Body of pancreas (tissue), 4 donors: ENCODE data around the gene ACLY. TPM values are rescaled to one million over a fixed set of nuclear protein-coding genes. Genes with fewer than 3 reads are reported as not detected.

Source experiments
- ATAC-seq: fragments of 150-250 bp; one replicate; pipeline ENCODE4 v1.9.1; 2016
- DNase-seq, 4 donors: peaks; one replicate each; pipeline ENCODE4 v3.0.0-alpha.2; 2019
- H3K27ac ChIP-seq, 4 donors: fragments of 200-600 bp; sonication (generic); 1 replicate in 3 of 4; 2 replicates in 1 of 4; pipeline versions ENCODE4 v1.5.1 to v1.6.1; 2016 to 2019; ENCODE audit warnings: mild to moderate bottlenecking in 1 of 4, mixed read lengths in 1 of 4, moderate library complexity in 1 of 4
- H3K27me3 ChIP-seq, 2 donors: fragments of 200-600 bp; sonication (generic); one replicate each; pipeline ENCODE4 v1.6.0; 2016; ENCODE audit warnings: mild to moderate bottlenecking in 1 of 2
- H3K36me3 ChIP-seq, 2 donors: fragments of 200-600 bp; sonication (generic); replicated peaks in 1 of 2; 2 replicates each; pipeline ENCODE4 v1.5.1; 2016; ENCODE audit warnings: low read depth in 2 of 2; ENCODE audit not compliant: insufficient read depth in 1 of 2
- H3K4me1 ChIP-seq: fragments of 200-600 bp; sonication (generic); one replicate; pipeline ENCODE4 v1.6.0; 2016
- H3K4me3 ChIP-seq, 2 donors: fragments of 200-600 bp; sonication (generic); 1 replicate in 1 of 2; 2 replicates in 1 of 2; pipeline ENCODE4 v1.5.1; 2016 to 2019
- H3K9me3 ChIP-seq, 3 donors: fragments of 200-600 bp; sonication (generic); 1 replicate in 2 of 3; 2 replicates in 1 of 3; pipeline ENCODE4 v1.5.1; 2016
- CTCF ChIP-seq, 7 experiments: fragments of 450-650 bp in 4 of 7; fragments of 200-600 bp in 3 of 7; sonication (generic) in 3 of 7; IDR thresholded peaks; one replicate each; pipeline ENCODE4 v1.5.1; 2016 to 2019; ENCODE audit warnings: antibody characterized with exemption in 7 of 7
- POLR2A ChIP-seq, 3 donors: fragments of 450-650 bp; IDR thresholded peaks; one replicate each; pipeline ENCODE4 v1.6.1; 2016; ENCODE audit warnings: antibody characterized with exemption in 3 of 3, mild to moderate bottlenecking in 2 of 3
- WGBS, 2 donors: methylation state at CpG; one replicate each; pipeline ENCODE4 v1.1.5; 2017; 5-methylcytosine and 5-hydroxymethylcytosine counted together
- intact Hi-C: fragments of 100-400 bp; cut with DNase I; formaldehyde crosslinking; loops from one replicate; pipeline ENCODE4 v1.15.1; 2023
- total RNA-seq, 2 donors: library from RNA; depleted of rRNA; stranded (reverse); fragments of >200 nt; gene quantifications; one replicate each; pipeline ENCODE4 v1.1.0, GENCODE V29; 2016

Gene ACLY
- total RNA-seq, 2 donors from 2014 or later: 39.2 to 59.0 TPM

- ATAC-seq (no peak), DNase-seq (no peak)
- Histone ChIP-seq H3K9me3 (no peaks in the 10 kb centered on the region), H3K27ac (no peak overlapping the region), H3K4me3 (no peak overlapping the region), H3K36me3 (peaks cover 24 to 27% of the 10 kb centered on the region in 2 donors), H3K4me1 (peaks cover 6% of the 10 kb centered on the region), H3K27me3 (no peaks in the 10 kb centered on the region)
- intact Hi-C loops: no loop called here
- WGBS, 2 donors: 59 to 61% methylated on average over 9 of the region's 9 CpGs
- no peak for TF ChIP-seq CTCF (IDR thresholded peaks at IDR 0.05)
- no peak for TF ChIP-seq POLR2A (IDR thresholded peaks at IDR 0.05)
Measured at GRCh38 chr17:41869426-41869825, 49.3 kb downstream of the ACLY start.

- intact Hi-C loops: no loop called here
Measured at GRCh38 chr17:41868568-41868967, 50.2 kb downstream of the ACLY start.

GRCh38 chr17:41865596-41865893 lies 53.2 kb downstream of the ACLY start:
- DNase-seq (no peak), ATAC-seq (no peak)
- intact Hi-C loops: no loop called here
- Histone ChIP-seq H3K36me3 (peaks cover 4 to 11% of the 10 kb centered on the region in 2 donors), H3K27ac (peak overlapping the region in 3 of 4 donors; percentile 85 to 92 (median 91)), H3K4me1 (peaks cover 29% of the 10 kb centered on the region), H3K4me3 (no peak overlapping the region), H3K9me3 (no peaks in the 10 kb centered on the region), H3K27me3 (no peaks in the 10 kb centered on the region)
- TF ChIP-seq POLR2A (IDR thresholded peaks at IDR 0.05) (no peak), CTCF (IDR thresholded peaks at IDR 0.05) (peak in 1 of 7 experiments; percentile 1)
- 0 to 2% methylated on average over 3 to 10 of the region's 10 CpGs for WGBS, 2 donors

More at GRCh38 chr17:41868568-41868967, 50.2 kb downstream of the ACLY start:
- no peak overlapping the region for H3K4me3 ChIP-seq
- 45 to 63% methylated on average over 3 of the region's 3 CpGs for WGBS, 2 donors
- peaks cover 21 to 23% of the 10 kb centered on the region in 2 donors for H3K36me3 ChIP-seq
- no peak for ATAC-seq
- no peak for DNase-seq
- peaks cover 14% of the 10 kb centered on the region for H3K4me1 ChIP-seq
- TF ChIP-seq POLR2A (IDR thresholded peaks at IDR 0.05): no peak
- no peak for TF ChIP-seq CTCF (IDR thresholded peaks at IDR 0.05)
- no peaks in the 10 kb centered on the region for H3K27me3 ChIP-seq
- no peak overlapping the region for H3K27ac ChIP-seq
- no peaks in the 10 kb centered on the region for H3K9me3 ChIP-seq

- H3K4me3 ChIP-seq: peak within 1 kb of the TSS; percentile 95 to 98
- intact Hi-C loops: no loop called here
- H3K36me3 ChIP-seq: peaks cover 4 to 6% of the 10 kb centered on the region in 2 donors
- ATAC-seq: peak; percentile 98
- peak; percentile 88 to 94 (median 90) for DNase-seq
- no peaks in the 10 kb centered on the region for H3K27me3 ChIP-seq
- WGBS, 2 donors: 0 to 1% methylated on average over 14 to 85 of the region's 90 CpGs
- H3K4me1 ChIP-seq: peaks cover 34% of the 10 kb centered on the region
- no peaks in the 10 kb centered on the region for H3K9me3 ChIP-seq
- H3K27ac ChIP-seq: peak within 1 kb of the TSS; percentile 85 to 92 (median 90)
- TF ChIP-seq CTCF (IDR thresholded peaks at IDR 0.05) (peak in 2 of 7 experiments; percentile 26 to 31), POLR2A (IDR thresholded peaks at IDR 0.05) (peak; percentile 78 to 79 (median 78))
Measured at GRCh38 chr17:41864836-41865595, 53.7 kb downstream of the ACLY start, which contains the start of gene KLHL11. Gene KLHL11, minus strand, starts transcription at chr17:41865423. Its CDS starts 53 bp downstream, at chr17:41865370.

GRCh38 chr17:41864498-41864835 lies 54.3 kb downstream of the ACLY start:
- Histone ChIP-seq H3K36me3 (peaks cover 3 to 4% of the 10 kb centered on the region in 2 donors), H3K27ac (peak overlapping the region; percentile 85 to 92 (median 90)), H3K4me3 (peak overlapping the region; percentile 95 to 98), H3K4me1 (peaks cover 40% of the 10 kb centered on the region), H3K9me3 (no peaks in the 10 kb centered on the region), H3K27me3 (no peaks in the 10 kb centered on the region)
- whole genome bisulfite sequencing, 2 donors: 0 to 1% methylated on average over 24 to 25 of the region's 25 CpGs
- TF ChIP-seq POLR2A (IDR thresholded peaks at IDR 0.05): no peak
- TF ChIP-seq CTCF (IDR thresholded peaks at IDR 0.05): no peak
- intact Hi-C loops: no loop called here
- DNase-seq (no peak), ATAC-seq (no peak)
